NCI-H446 (cell line): ENCODE measurements around the gene ZFHX3.

Experiments used
- DNase-seq, 2 experiments: peaks; one replicate each; lab custom pipeline; 2025; lab: John Stamatoyannopoulos, UW

Gene ZFHX3

GRCh38 chr16:73069581-73070262 lies 21.8 kb upstream of the ZFHX3 start:
- DNase-seq: no peak

GRCh38 chr16:73068541-73069401 lies 20.8 kb upstream of the ZFHX3 start:
- no peak for DNase-seq

GRCh38 chr16:73067671-73068540 lies 20.0 kb upstream of the ZFHX3 start:
- DNase-seq: no peak

- no peak for DNase-seq
Observed at GRCh38 chr16:73066927-73067670, 19.2 kb upstream of the ZFHX3 start.

GRCh38 chr16:73066331-73066926 lies 18.5 kb upstream of the ZFHX3 start:
- DNase-seq: no peak

GRCh38 chr16:73065632-73066330 lies 17.9 kb upstream of the ZFHX3 start:
- DNase-seq: no peak

GRCh38 chr16:73064994-73065545 lies 17.1 kb upstream of the ZFHX3 start:
- no peak for DNase-seq

- no peak for DNase-seq
Observed at GRCh38 chr16:73064212-73064993, 16.5 kb upstream of the ZFHX3 start.

- no peak for DNase-seq
Observed at GRCh38 chr16:73063854-73064211, 15.9 kb upstream of the ZFHX3 start.

GRCh38 chr16:73062743-73063733 lies 15.1 kb upstream of the ZFHX3 start:
- DNase-seq: no peak

GRCh38 chr16:73062001-73062616 lies 14.2 kb upstream of the ZFHX3 start:
- DNase-seq: no peak

- no peak for DNase-seq
Observed at GRCh38 chr16:73060892-73061490, 13.1 kb upstream of the ZFHX3 start.

GRCh38 chr16:73059779-73060615 lies 12.1 kb upstream of the ZFHX3 start:
- no peak for DNase-seq

GRCh38 chr16:73058616-73059409 lies 10.9 kb upstream of the ZFHX3 start:
- peak in 1 of 2 experiments; percentile 64 for DNase-seq

- DNase-seq: no peak
Observed at GRCh38 chr16:73058221-73058615, 10.3 kb upstream of the ZFHX3 start.
